Activated CD4-positive, alpha-beta T cell treated with anti-CD3 and anti-CD28 coated beads, Interleukin-2, amount 10 ng/mL, durations not matched to agents 7 days and 5 days (primary cell): Measurements from ENCODE around the gene EMX1. TPM values are rescaled to one million over a fixed set of nuclear protein-coding genes. Genes with fewer than 3 reads are reported as not detected.

ENCODE experiments used
- CTCF ChIA-PET: fragments of 350-600 bp; sonication (Branson Sonifier 250); formaldehyde crosslinking; loops from one replicate; lab custom pipeline; 2021; ENCODE audit warnings: antibody characterized with exemption; lab: Charles Lee
- POLR2A ChIA-PET: fragments of 350-600 bp; sonication (Branson Sonifier 250); formaldehyde crosslinking; loops from one replicate; lab custom pipeline; 2021; ENCODE audit warnings: antibody characterized with exemption; lab: Charles Lee
- DNase-seq: peaks from one replicate; pipeline ENCODE4 v3.0.0-alpha.2; 2020
- H3K27ac Mint-ChIP-seq: one replicate; pipeline ENCODE4 v1.8.0; 2021; ENCODE audit warnings: mild to moderate bottlenecking, moderate library complexity, mixed read lengths
- H3K27me3 Mint-ChIP-seq: one replicate; pipeline ENCODE4 v1.8.0; 2021; ENCODE audit warnings: mixed read lengths
- H3K36me3 Mint-ChIP-seq: one replicate; pipeline ENCODE4 v1.8.0; 2021; ENCODE audit warnings: low read depth, mixed read lengths
- H3K4me1 Mint-ChIP-seq: one replicate; pipeline ENCODE4 v1.8.0; 2021; ENCODE audit warnings: mixed read lengths
- H3K4me3 Mint-ChIP-seq: one replicate; pipeline ENCODE4 v1.8.0; 2021; ENCODE audit warnings: mild to moderate bottlenecking, moderate library complexity, mixed read lengths
- H3K9me3 Mint-ChIP-seq: one replicate; pipeline ENCODE4 v1.8.0; 2021; ENCODE audit warnings: mixed read lengths
- total RNA-seq, 2 experiments: library from RNA; stranded (reverse); gene quantifications; one replicate each; pipeline ENCODE4 v1.2.3, GENCODE V29; 2021

Gene EMX1
- total RNA-seq, 2 experiments from 2014 or later, result not detected

GRCh38 chr2:72973137-72973535 lies 55.8 kb downstream of the EMX1 start:
- ChIA-PET CTCF (interaction anchor here (1.2 to 2.2 kb wide), 7 partner anchors 10 to 87 kb away, joined by 3 to 16 read pairs (median 6); partner anchors contain the start of genes EMX1 and SPR), POLR2A (no interaction called here)
- Mint-ChIP-seq H3K9me3 (no peaks in the 10 kb centered on the region), H3K4me3 (no peak overlapping the region), H3K27me3 (peaks cover 13% of the 10 kb centered on the region), H3K27ac (no peak overlapping the region), H3K36me3 (no peaks in the 10 kb centered on the region), H3K4me1 (peaks cover 2% of the 10 kb centered on the region)
- DNase-seq, result no peak

- ChIA-PET CTCF (interaction anchor here (0.5 to 2.2 kb wide), 13 partner anchors 10 to 94 kb away, joined by 3 to 16 read pairs (median 4); partner anchors contain the start of genes EMX1 and SPR), POLR2A (no interaction called here)
- peaks cover 2% of the 10 kb centered on the region for H3K4me1 Mint-ChIP-seq
Observed at GRCh38 chr2:72973566-72974435, 56.5 kb downstream of the EMX1 start.

GRCh38 chr2:72974436-72974754 lies 57.1 kb downstream of the EMX1 start:
- no peaks in the 10 kb centered on the region for H3K36me3 Mint-ChIP-seq
- CTCF ChIA-PET, result interaction anchor here (0.9 to 2.2 kb wide), 9 partner anchors 9 to 87 kb away, joined by 3 to 16 read pairs (median 6); partner anchors contain the start of gene SPR
- POLR2A ChIA-PET, result no interaction called here

More at GRCh38 chr2:72973566-72974435, 56.5 kb downstream of the EMX1 start:
- H3K4me3 Mint-ChIP-seq, result no peak overlapping the region
- H3K27me3 Mint-ChIP-seq, result peaks cover 13% of the 10 kb centered on the region
- peak; percentile 64 for DNase-seq
- no peak overlapping the region for H3K27ac Mint-ChIP-seq
- no peaks in the 10 kb centered on the region for H3K36me3 Mint-ChIP-seq
- no peaks in the 10 kb centered on the region for H3K9me3 Mint-ChIP-seq

GRCh38 chr2:72975017-72975416 lies 57.7 kb downstream of the EMX1 start:
- Mint-ChIP-seq H3K27me3 (peaks cover 13% of the 10 kb centered on the region), H3K4me3 (no peak overlapping the region), H3K4me1 (peaks cover 2% of the 10 kb centered on the region), H3K9me3 (no peaks in the 10 kb centered on the region), H3K36me3 (no peaks in the 10 kb centered on the region), H3K27ac (no peak overlapping the region)
- DNase-seq, result no peak
- POLR2A ChIA-PET, result no interaction called here
- CTCF ChIA-PET, result interaction anchor here (0.6 to 2.2 kb wide), 5 partner anchors 8 to 964 kb away, joined by 4 to 16 read pairs (median 8); no protein-coding TSS in a partner anchor

More at GRCh38 chr2:72974436-72974754, 57.1 kb downstream of the EMX1 start:
- no peaks in the 10 kb centered on the region for H3K9me3 Mint-ChIP-seq
- H3K4me3 Mint-ChIP-seq, result no peak overlapping the region
- peaks cover 13% of the 10 kb centered on the region for H3K27me3 Mint-ChIP-seq
- no peak for DNase-seq
- no peak overlapping the region for H3K27ac Mint-ChIP-seq
- peaks cover 2% of the 10 kb centered on the region for H3K4me1 Mint-ChIP-seq

GRCh38 chr2:72979896-72980295 lies 62.6 kb downstream of the EMX1 start:
- H3K27me3 Mint-ChIP-seq, result peaks cover 8% of the 10 kb centered on the region
- H3K36me3 Mint-ChIP-seq, result no peaks in the 10 kb centered on the region
- ChIA-PET CTCF (no interaction called here), POLR2A (no interaction called here)
- no peak for DNase-seq
- H3K27ac Mint-ChIP-seq, result no peak overlapping the region
- H3K4me1 Mint-ChIP-seq, result peaks cover 2% of the 10 kb centered on the region
- H3K9me3 Mint-ChIP-seq, result no peaks in the 10 kb centered on the region
- no peak overlapping the region for H3K4me3 Mint-ChIP-seq

GRCh38 chr2:72980535-72981217 lies 63.4 kb downstream of the EMX1 start:
- CTCF ChIA-PET, result interaction anchor here (0.5 kb wide), 1 partner anchor 169 kb away, joined by 3 read pairs; no protein-coding TSS in a partner anchor
- Mint-ChIP-seq H3K9me3 (no peaks in the 10 kb centered on the region), H3K4me3 (no peak overlapping the region), H3K4me1 (peaks cover 2% of the 10 kb centered on the region), H3K27ac (no peak overlapping the region), H3K27me3 (peaks cover 3% of the 10 kb centered on the region), H3K36me3 (no peaks in the 10 kb centered on the region)
- DNase-seq, result no peak
- POLR2A ChIA-PET, result no interaction called here

- H3K27ac Mint-ChIP-seq, result no peak overlapping the region
- no peak for DNase-seq
- peaks cover 2% of the 10 kb centered on the region for H3K4me1 Mint-ChIP-seq
- H3K36me3 Mint-ChIP-seq, result no peaks in the 10 kb centered on the region
- ChIA-PET CTCF (no interaction called here), POLR2A (no interaction called here)
- no peak overlapping the region for H3K4me3 Mint-ChIP-seq
- H3K27me3 Mint-ChIP-seq, result no peaks in the 10 kb centered on the region
- no peaks in the 10 kb centered on the region for H3K9me3 Mint-ChIP-seq
Observed at GRCh38 chr2:72981536-72981935, 64.2 kb downstream of the EMX1 start.

GRCh38 chr2:72982219-72982618 lies 64.9 kb downstream of the EMX1 start:
- no peak overlapping the region for H3K4me3 Mint-ChIP-seq
- DNase-seq, result no peak
- ChIA-PET CTCF (no interaction called here), POLR2A (no interaction called here)
- H3K27me3 Mint-ChIP-seq, result no peaks in the 10 kb centered on the region
- H3K4me1 Mint-ChIP-seq, result peaks cover 2% of the 10 kb centered on the region
- H3K9me3 Mint-ChIP-seq, result no peaks in the 10 kb centered on the region
- H3K36me3 Mint-ChIP-seq, result no peaks in the 10 kb centered on the region
- H3K27ac Mint-ChIP-seq, result no peak overlapping the region

- H3K27me3 Mint-ChIP-seq, result no peaks in the 10 kb centered on the region
- H3K27ac Mint-ChIP-seq, result no peak overlapping the region
- POLR2A ChIA-PET, result no interaction called here
- DNase-seq, result no peak
- peaks cover 2% of the 10 kb centered on the region for H3K4me1 Mint-ChIP-seq
- no peak overlapping the region for H3K4me3 Mint-ChIP-seq
- CTCF ChIA-PET, result interaction anchor here (1.3 to 1.5 kb wide), 2 partner anchors 9 to 195 kb away, joined by 4 to 8 read pairs; no protein-coding TSS in a partner anchor
- H3K36me3 Mint-ChIP-seq, result no peaks in the 10 kb centered on the region
- H3K9me3 Mint-ChIP-seq, result no peaks in the 10 kb centered on the region
Observed at GRCh38 chr2:72982781-72983499, 65.6 kb downstream of the EMX1 start.

- no peak for DNase-seq
- Mint-ChIP-seq H3K27ac (no peak overlapping the region), H3K27me3 (no peaks in the 10 kb centered on the region), H3K4me3 (no peak overlapping the region), H3K4me1 (peaks cover 2% of the 10 kb centered on the region), H3K36me3 (no peaks in the 10 kb centered on the region), H3K9me3 (no peaks in the 10 kb centered on the region)
- ChIA-PET CTCF (interaction anchor here (1.2 to 1.5 kb wide), 3 partner anchors 9 to 194 kb away, joined by 3 to 8 read pairs (median 4); no protein-coding TSS in a partner anchor), POLR2A (no interaction called here)
Observed at GRCh38 chr2:72983500-72984161, 66.3 kb downstream of the EMX1 start.

GRCh38 chr2:72984172-72984671 lies 66.9 kb downstream of the EMX1 start:
- Mint-ChIP-seq H3K4me1 (peaks cover 2% of the 10 kb centered on the region), H3K36me3 (no peaks in the 10 kb centered on the region), H3K4me3 (no peak overlapping the region), H3K27me3 (no peaks in the 10 kb centered on the region), H3K27ac (no peak overlapping the region), H3K9me3 (no peaks in the 10 kb centered on the region)
- DNase-seq, result no peak
- CTCF ChIA-PET, result interaction anchor here (1.2 to 1.5 kb wide), 3 partner anchors 10 to 193 kb away, joined by 3 to 8 read pairs (median 4); no protein-coding TSS in a partner anchor
- POLR2A ChIA-PET, result no interaction called here
